GM23338 (cell line): ENCODE results near the gene KRTAP23-1. TPM values are rescaled to one million over a fixed set of nuclear protein-coding genes. Genes with fewer than 3 reads are reported as not detected.

ENCODE experiments used
- ATAC-seq: fragments of 200-7000 bp; cut with Tn5 transposase; 3 replicates; pipeline ENCODE4 v1.9.1; 2020
- DNase-seq: peaks from one replicate; pipeline ENCODE4 v3.0.0-alpha.2; 2015; ENCODE audit warnings: low spot score
- H2AFZ ChIP-seq: fragments of 200-600 bp; sonication (generic); 2 replicates; pipeline ENCODE4 v1.8.0; 2016; ENCODE audit warnings: antibody characterized with exemption, mild to moderate bottlenecking, moderate library complexity
- H3F3A ChIP-seq: fragments of 200-600 bp; sonication (generic); replicated peaks from 2 replicates; pipeline ENCODE4 v1.8.0; 2017; ENCODE audit warnings: antibody characterized with exemption, mixed run types, low read depth
- H3K27ac ChIP-seq: fragments of 200-600 bp; sonication (generic); 2 replicates; pipeline ENCODE4 v1.6.1; 2016; ENCODE audit warnings: low read depth
- H3K27me3 ChIP-seq: fragments of 200-600 bp; sonication (generic); 2 replicates; pipeline ENCODE4 v1.8.0; 2016; ENCODE audit warnings: mild to moderate bottlenecking, mixed run types, moderate library complexity; ENCODE audit not compliant: insufficient read depth
- H3K36me3 ChIP-seq: fragments of 200-600 bp; sonication (generic); 2 replicates; pipeline ENCODE4 v1.8.0; 2016; ENCODE audit warnings: mild to moderate bottlenecking; ENCODE audit not compliant: insufficient read depth
- H3K4me1 ChIP-seq: fragments of 200-600 bp; sonication (generic); 2 replicates; pipeline ENCODE4 v1.8.0; 2016; ENCODE audit warnings: mild to moderate bottlenecking, moderate library complexity; ENCODE audit not compliant: insufficient read depth
- H3K4me2 ChIP-seq: fragments of 200-600 bp; sonication (generic); 2 replicates; pipeline ENCODE4 v1.7.1; 2017; ENCODE audit warnings: mixed run types
- H3K4me3 ChIP-seq: fragments of 200-600 bp; sonication (generic); 2 replicates; pipeline ENCODE4 v1.6.1; 2016; ENCODE audit warnings: mixed run types
- H3K79me2 ChIP-seq: fragments of 200-600 bp; sonication (generic); replicated peaks from 2 replicates; pipeline ENCODE4 v1.8.0; 2017; ENCODE audit warnings: mild to moderate bottlenecking; ENCODE audit not compliant: insufficient read depth
- H3K9me2 ChIP-seq: fragments of 200-600 bp; sonication (generic); 2 replicates; pipeline ENCODE4 v1.8.0; 2017; ENCODE audit not compliant: insufficient read depth
- H4K20me1 ChIP-seq: fragments of 200-600 bp; sonication (generic); replicated peaks from 2 replicates; pipeline ENCODE4 v1.8.0; 2017; ENCODE audit warnings: mild to moderate bottlenecking; ENCODE audit not compliant: insufficient read depth
- H3K27ac Mint-ChIP-seq: 2 replicates; pipeline ENCODE4 v1.8.0; 2020; ENCODE audit warnings: inconsistent platforms, mild to moderate bottlenecking, moderate library complexity, mixed read lengths
- H3K27me3 Mint-ChIP-seq: 3 replicates; pipeline ENCODE4 v1.8.0; 2022; ENCODE audit warnings: low read depth, mild to moderate bottlenecking, moderate library complexity, mixed read lengths, inconsistent platforms; ENCODE audit not compliant: insufficient read depth, poor library complexity
- H3K36me3 Mint-ChIP-seq: 3 replicates; pipeline ENCODE4 v1.8.0; 2021; ENCODE audit warnings: low read depth, mild to moderate bottlenecking, inconsistent platforms, moderate library complexity, mixed read lengths
- H3K4me1 Mint-ChIP-seq: 3 replicates; pipeline ENCODE4 v1.8.0; 2020; ENCODE audit warnings: mild to moderate bottlenecking, inconsistent platforms, mixed read lengths
- H3K4me3 Mint-ChIP-seq: 3 replicates; pipeline ENCODE4 v1.8.0; 2021; ENCODE audit warnings: moderate library complexity, mild to moderate bottlenecking, inconsistent platforms, mixed read lengths
- H3K9me3 Mint-ChIP-seq: 3 replicates; pipeline ENCODE4 v1.8.0; 2020; ENCODE audit warnings: moderate library complexity, mild to moderate bottlenecking, inconsistent platforms, mixed read lengths
- CTCF ChIP-seq, 2 experiments: fragments of 200-600 bp in 1 of 2; sonication (generic) in 1 of 2; conservative IDR thresholded peaks; 2 replicates each; pipeline versions ENCODE4 v1.5.1 to v1.6.1; 2016 to 2017; ENCODE audit warnings: antibody characterized with exemption in 2 of 2, low read depth in 2 of 2, mild to moderate bottlenecking in 2 of 2, moderate library complexity in 1 of 2
- ETS1 ChIP-seq: IDR thresholded peaks from 2 replicates; pipeline ENCODE4 v1.6.1; 2016; ENCODE audit warnings: antibody characterized with exemption
- EZH2 ChIP-seq: fragments of 200-600 bp; sonication (generic); IDR thresholded peaks from one replicate; pipeline ENCODE4 v1.8.0; 2017; ENCODE audit warnings: antibody characterized with exemption, mild to moderate bottlenecking, low read depth; ENCODE audit not compliant: unreplicated experiment
- EZH2phosphoT487 ChIP-seq: fragments of 200-600 bp; sonication (generic); IDR thresholded peaks from one replicate; pipeline ENCODE4 v1.8.1; 2018; ENCODE audit warnings: antibody characterized with exemption; ENCODE audit not compliant: unreplicated experiment
- JUNB ChIP-seq: IDR thresholded peaks from one replicate; pipeline ENCODE4 v1.6.1; 2016; ENCODE audit warnings: antibody characterized with exemption; ENCODE audit not compliant: unreplicated experiment
- NANOG ChIP-seq: IDR thresholded peaks from 2 replicates; pipeline ENCODE4 v1.6.1; 2016; ENCODE audit warnings: antibody characterized with exemption, borderline replicate concordance
- POLR2AphosphoS5 ChIP-seq: IDR thresholded peaks from 2 replicates; pipeline ENCODE4 v1.6.1; 2016; ENCODE audit warnings: antibody characterized with exemption, low read depth
- REST ChIP-seq: IDR thresholded peaks from one replicate; pipeline ENCODE4 v1.6.1; 2018; ENCODE audit warnings: antibody characterized with exemption; ENCODE audit not compliant: unreplicated experiment
- STAT1 ChIP-seq: IDR thresholded peaks from one replicate; pipeline ENCODE4 v1.6.1; 2016; ENCODE audit warnings: antibody characterized with exemption; ENCODE audit not compliant: unreplicated experiment
- ZNF114 ChIP-seq: fragments of 250-450 bp; sonication (Bioruptor Pico); IDR thresholded peaks from 2 replicates; pipeline ENCODE4 v1.5.0; 2020; ENCODE audit warnings: mild to moderate bottlenecking, moderate library complexity
- ZNF331 ChIP-seq: fragments of 250-450 bp; sonication (Bioruptor Pico); IDR thresholded peaks from 2 replicates; pipeline ENCODE4 v1.5.0; 2020; ENCODE audit warnings: low read depth, mild to moderate bottlenecking, moderate library complexity
- microRNA-seq: library from miRNA; unstranded; fragments of <30 nt; microRNA quantifications from one replicate; pipeline ENCODE4, GENCODE V29; 2017
- polyA plus RNA-seq: library from polyadenylated mRNA; unstranded; fragments of >200 nt; fragmentation: Nextera tagmentation; extraction: Ambion mirVana; gene quantifications from 2 replicates; pipeline ENCODE4 v1.2.1, GENCODE V29; 2016
- small RNA-seq: library from RNA; depleted of rRNA; stranded (forward); fragments of <200 nt; gene quantifications from one replicate; pipeline ENCODE3, GENCODE V24; 2014; ENCODE audit warnings: low replicate concordance
- total RNA-seq: library from RNA; depleted of rRNA; stranded (reverse); fragments of >200 nt; shearing (Covaris generic); gene quantifications from 2 replicates; pipeline ENCODE4 v1.2.3, GENCODE V29; 2014; rRNA removed

The KRTAP23-1 gene
- total and polyA plus RNA-seq, 2 experiments from 2014 or later, result not detected

GRCh38 chr21:30305136-30305535 is 43.3 kb downstream of the KRTAP23-1 start:
- no peak overlapping the region for H3K4me2 ChIP-seq
- Mint-ChIP-seq H3K9me3 (no peaks in the 10 kb centered on the region), H3K4me3 (no peak overlapping the region), H3K4me1 (no peaks in the 10 kb centered on the region), H3K27ac (no peak overlapping the region), H3K27me3 (no peaks in the 10 kb centered on the region), H3K36me3 (no peaks in the 10 kb centered on the region)
- no peak overlapping the region for H2AFZ ChIP-seq
- no peak overlapping the region for H3K27ac ChIP-seq
- TF ChIP-seq ETS1 (no peak), NANOG (no peak), STAT1 (no peak), EZH2 (no peak), POLR2AphosphoS5 (no peak), ZNF114 (CRISPR knock-in tag) (no peak), EZH2phosphoT487 (no peak), ZNF331 (CRISPR knock-in tag) (no peak), CTCF (conservative IDR thresholded peaks at IDR 0.05; ENCODE audit: low read depth in 2 of 2) (no peak), REST (no peak), JUNB (no peak)
- no peaks in the 10 kb centered on the region for H3K4me1 ChIP-seq
- no peaks in the 10 kb centered on the region for H3K79me2 ChIP-seq
- ATAC-seq, result no peak
- H3K36me3 ChIP-seq, result no peaks in the 10 kb centered on the region
- no peaks in the 10 kb centered on the region for H3F3A ChIP-seq
- DNase-seq, result no peak
- H3K9me2 ChIP-seq, result no peaks in the 10 kb centered on the region
- H4K20me1 ChIP-seq, result no peaks in the 10 kb centered on the region
- no peak overlapping the region for H3K4me3 ChIP-seq
- H3K27me3 ChIP-seq, result no peaks in the 10 kb centered on the region

Small RNAs within 50 kb of the gene (microRNA-seq; reads per million reads assigned to microRNA genes)
- gene MIR4327, result not detected

Small RNAs within 50 kb of the gene (small RNA-seq; reads per million reads assigned to genes)
- not detected for gene KRTAP23-1
- gene MIR4327, result not detected

Other genes starting within 250 kb of the KRTAP23-1 start
- gene CLDN17, start 181.8 kb downstream of the KRTAP23-1 start, total RNA-seq, result not detected in 2 replicates
- gene CLDN17, start 181.8 kb downstream of the KRTAP23-1 start, polyA plus RNA-seq, result not detected in 2 replicates
- gene CLDN8, start 132.5 kb downstream of the KRTAP23-1 start, total RNA-seq, result not detected in 2 replicates
- gene CLDN8, start 132.5 kb downstream of the KRTAP23-1 start, polyA plus RNA-seq, result not detected in 2 replicates
- gene KRTAP24-1, start 65.7 kb downstream of the KRTAP23-1 start, total RNA-seq, result not detected in 2 replicates
- not detected in 2 replicates for gene KRTAP24-1, start 65.7 kb downstream of the KRTAP23-1 start, polyA plus RNA-seq
- gene KRTAP25-1, start 59.1 kb downstream of the KRTAP23-1 start, total RNA-seq, result not detected in 2 replicates
- gene KRTAP25-1, start 59.1 kb downstream of the KRTAP23-1 start, polyA plus RNA-seq, result not detected in 2 replicates
- gene KRTAP26-1, start 28.3 kb downstream of the KRTAP23-1 start, total RNA-seq, result not detected in 2 replicates
- gene KRTAP26-1, start 28.3 kb downstream of the KRTAP23-1 start, polyA plus RNA-seq, result not detected in 2 replicates
- gene KRTAP27-1, start 10.9 kb downstream of the KRTAP23-1 start, total RNA-seq, result not detected in 2 replicates
- gene KRTAP27-1, start 10.9 kb downstream of the KRTAP23-1 start, polyA plus RNA-seq, result not detected in 2 replicates
- not detected in 2 replicates for gene KRTAP13-2, start 23.7 kb upstream of the KRTAP23-1 start, total RNA-seq
- gene KRTAP13-2, start 23.7 kb upstream of the KRTAP23-1 start, polyA plus RNA-seq, result not detected in 2 replicates
- not detected in 2 replicates for gene KRTAP13-1, start 47.4 kb upstream of the KRTAP23-1 start, total RNA-seq
- gene KRTAP13-1, start 47.4 kb upstream of the KRTAP23-1 start, polyA plus RNA-seq, result not detected in 2 replicates
- not detected in 2 replicates for gene KRTAP13-3, start 77.3 kb upstream of the KRTAP23-1 start, total RNA-seq
- not detected in 2 replicates for gene KRTAP13-3, start 77.3 kb upstream of the KRTAP23-1 start, polyA plus RNA-seq
- gene KRTAP13-4, start 81.6 kb upstream of the KRTAP23-1 start, total RNA-seq, result not detected in 2 replicates
- gene KRTAP13-4, start 81.6 kb upstream of the KRTAP23-1 start, polyA plus RNA-seq, result not detected in 2 replicates
- not detected in 2 replicates for gene KRTAP15-1, start 91.7 kb upstream of the KRTAP23-1 start, total RNA-seq
- not detected in 2 replicates for gene KRTAP15-1, start 91.7 kb upstream of the KRTAP23-1 start, polyA plus RNA-seq
- gene KRTAP19-1, start 131.8 kb upstream of the KRTAP23-1 start, total RNA-seq, result not detected in 2 replicates
- not detected in 2 replicates for gene KRTAP19-1, start 131.8 kb upstream of the KRTAP23-1 start, polyA plus RNA-seq
- gene KRTAP19-2, start 138.8 kb upstream of the KRTAP23-1 start, total RNA-seq, result not detected in 2 replicates
- gene KRTAP19-2, start 138.8 kb upstream of the KRTAP23-1 start, polyA plus RNA-seq, result not detected in 2 replicates
- gene KRTAP19-3, start 143.4 kb upstream of the KRTAP23-1 start, total RNA-seq, result not detected in 2 replicates
- gene KRTAP19-3, start 143.4 kb upstream of the KRTAP23-1 start, polyA plus RNA-seq, result not detected in 2 replicates
- gene KRTAP19-4, start 148.6 kb upstream of the KRTAP23-1 start, total RNA-seq, result not detected in 2 replicates
- gene KRTAP19-4, start 148.6 kb upstream of the KRTAP23-1 start, polyA plus RNA-seq, result not detected in 2 replicates
- gene KRTAP19-5, start 153.5 kb upstream of the KRTAP23-1 start, total RNA-seq, result not detected in 2 replicates
- gene KRTAP19-5, start 153.5 kb upstream of the KRTAP23-1 start, polyA plus RNA-seq, result not detected in 2 replicates
- not detected in 2 replicates for gene KRTAP19-6, start 193.3 kb upstream of the KRTAP23-1 start, total RNA-seq
- gene KRTAP19-6, start 193.3 kb upstream of the KRTAP23-1 start, polyA plus RNA-seq, result not detected in 2 replicates
- gene KRTAP19-7, start 212.7 kb upstream of the KRTAP23-1 start, total RNA-seq, result not detected in 2 replicates
- not detected in 2 replicates for gene KRTAP19-7, start 212.7 kb upstream of the KRTAP23-1 start, polyA plus RNA-seq
- gene KRTAP22-2, start 241.8 kb upstream of the KRTAP23-1 start, total RNA-seq, result not detected in 2 replicates
- gene KRTAP22-2, start 241.8 kb upstream of the KRTAP23-1 start, polyA plus RNA-seq, result not detected in 2 replicates
- gene KRTAP6-3, start 243.8 kb upstream of the KRTAP23-1 start, total RNA-seq, result not detected in 2 replicates
- not detected in 2 replicates for gene KRTAP6-3, start 243.8 kb upstream of the KRTAP23-1 start, polyA plus RNA-seq